HG02943 (cell line): ENCODE results near the gene SBK1.

Experiments
- ATAC-seq: cut with Tn5 transposase; IDR thresholded peaks from one replicate; pipeline ENCODE4 v1.9.1; 2021; ENCODE audit warnings: mild to moderate bottlenecking, low read depth, moderate library complexity; ENCODE audit not compliant: unreplicated experiment

SBK1 gene

DNA sequence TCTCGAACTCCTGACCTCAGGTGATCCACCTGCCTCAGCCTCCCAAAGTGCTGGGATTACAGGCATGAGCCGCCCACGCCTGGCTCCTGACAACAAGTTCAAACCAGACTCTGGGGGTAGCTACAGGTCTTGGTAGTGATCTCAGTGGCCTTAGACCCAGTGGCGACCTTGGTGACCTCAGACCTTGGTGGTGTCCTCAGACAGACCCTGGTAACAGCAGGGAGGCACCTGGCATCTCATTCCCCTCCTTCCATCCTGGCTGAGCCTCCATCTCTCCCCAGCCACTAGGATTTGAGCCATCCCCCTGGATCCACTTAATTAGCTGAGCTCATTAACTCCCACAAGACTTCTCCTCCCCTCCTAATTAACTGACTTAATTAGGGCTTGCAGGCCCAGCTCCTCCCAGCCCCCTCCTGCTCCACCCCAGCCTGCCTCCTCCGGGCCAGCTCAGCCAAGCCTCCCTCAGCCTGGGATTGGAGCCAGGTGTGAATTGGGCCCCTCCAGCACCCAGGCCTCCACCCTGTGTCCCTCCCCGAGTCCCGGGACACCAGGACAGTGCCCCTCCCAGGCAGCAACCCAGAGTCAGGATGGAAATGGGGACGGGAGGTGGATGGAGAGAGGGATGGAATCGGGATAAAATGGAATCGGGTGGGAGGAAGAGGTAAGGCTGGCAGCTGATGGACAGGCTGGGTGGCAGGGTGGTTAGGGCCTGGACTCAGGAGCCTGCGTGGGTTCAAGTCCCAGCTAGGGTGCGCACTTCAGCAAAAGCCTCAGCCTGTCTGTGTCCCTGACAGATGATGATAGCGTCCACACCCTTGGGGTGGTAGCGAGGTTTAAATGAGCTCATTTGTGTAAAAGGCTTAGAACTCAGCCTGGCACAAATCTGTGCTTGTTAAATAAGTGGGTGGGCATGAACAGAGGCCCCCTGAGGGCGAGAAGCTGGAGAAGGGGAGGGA is 11.2 kb upstream of the SBK1 start:
- no peak for ATAC-seq

DNA sequence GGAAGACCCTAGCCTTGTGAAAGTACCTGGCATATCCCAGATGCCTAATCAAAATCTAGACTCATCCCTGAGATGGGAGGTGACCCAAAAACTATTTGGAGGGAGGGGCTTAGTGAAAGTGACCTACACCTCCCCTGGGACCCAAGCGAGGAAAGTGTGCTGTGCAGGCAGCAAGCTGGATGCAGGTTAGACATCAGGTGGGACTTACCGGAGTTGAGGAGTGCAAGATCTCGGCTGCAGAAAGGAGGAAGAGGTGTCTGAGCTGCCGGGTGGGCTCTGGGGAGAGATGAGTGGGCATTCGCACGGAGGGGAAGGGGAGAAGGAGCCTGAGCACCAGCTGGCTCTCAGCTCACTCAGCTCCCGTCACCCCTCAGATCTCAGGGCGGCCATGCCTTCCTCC is 10.3 kb upstream of the SBK1 start:
- ATAC-seq = no peak

DNA sequence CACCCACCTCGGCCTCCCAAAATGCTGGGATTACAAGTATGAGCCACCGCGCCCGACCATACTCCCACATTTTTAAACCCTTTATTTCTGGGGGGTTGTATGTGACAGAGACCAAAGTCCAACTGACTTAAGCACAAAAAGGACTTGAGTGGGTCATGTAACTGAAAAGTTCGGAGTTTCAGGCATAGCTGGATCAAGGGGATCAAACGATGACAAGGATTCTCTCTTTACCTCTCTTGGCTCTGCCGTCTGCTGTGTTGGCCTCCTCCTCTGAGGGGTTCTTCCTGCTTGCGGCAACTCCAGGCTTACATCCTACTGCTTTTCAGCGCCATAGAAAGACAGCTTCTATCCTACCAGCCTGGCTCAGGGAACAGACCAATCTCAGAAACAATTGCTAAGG is 9.2 kb upstream of the SBK1 start:
- ATAC-seq = no peak

DNA sequence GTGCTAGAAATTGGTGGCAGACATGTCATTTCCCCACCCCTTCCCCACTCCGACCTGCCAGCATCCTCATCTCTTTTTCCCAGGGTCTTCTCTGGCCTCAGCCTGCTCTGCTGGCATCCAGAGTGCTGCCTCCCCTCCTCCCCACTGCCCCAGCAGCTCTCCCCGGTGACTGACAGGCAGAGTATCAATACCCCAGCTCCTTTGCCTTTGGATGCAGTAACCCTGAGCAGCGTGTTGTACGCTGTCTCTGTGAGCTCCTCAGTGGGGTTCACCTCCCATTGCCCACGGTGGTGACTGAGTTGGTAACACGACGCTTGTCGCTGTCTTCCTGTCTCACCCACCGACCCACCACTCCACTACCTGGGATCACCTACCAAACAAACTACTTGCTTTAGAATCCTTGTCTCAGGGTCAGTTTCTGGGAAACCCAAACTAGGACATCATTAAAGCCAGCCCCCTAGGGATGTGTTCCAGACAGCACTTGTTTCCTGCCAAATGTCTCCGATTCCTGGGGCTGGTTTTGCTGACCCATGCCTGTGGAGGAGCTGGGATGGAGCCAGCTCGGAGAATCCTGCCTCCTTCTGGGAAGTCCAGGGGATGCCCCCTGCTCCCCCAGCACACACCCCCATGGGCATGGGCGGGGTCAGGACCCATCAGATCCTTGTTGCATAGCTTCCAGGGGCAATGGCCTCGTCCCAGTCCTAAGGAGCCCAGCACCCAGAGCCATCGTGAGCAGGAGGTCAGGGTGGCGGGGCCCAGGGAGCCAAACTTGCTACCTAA is 8.3 kb upstream of the SBK1 start:
- no peak for ATAC-seq

DNA sequence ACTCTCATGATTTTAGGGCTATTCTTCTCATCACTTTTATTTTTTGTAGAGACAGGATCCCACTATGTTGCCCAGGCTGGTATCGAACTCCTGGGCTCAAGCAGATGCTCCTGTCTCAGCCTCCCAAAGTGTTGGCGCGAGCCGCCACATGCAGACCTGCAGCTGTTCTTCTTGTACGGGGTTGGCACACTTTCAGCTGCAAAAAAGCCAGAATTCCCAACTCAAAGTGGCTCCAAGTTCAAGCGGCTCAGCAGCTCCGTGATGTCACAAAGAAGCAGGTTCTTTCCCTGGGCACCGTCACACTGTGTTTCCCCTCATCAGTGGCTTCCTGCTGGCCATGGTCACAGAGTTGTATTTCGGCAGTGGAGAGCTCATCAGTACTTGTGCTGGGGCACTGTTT is 6.7 kb upstream of the SBK1 start:
- ATAC-seq = no peak

DNA sequence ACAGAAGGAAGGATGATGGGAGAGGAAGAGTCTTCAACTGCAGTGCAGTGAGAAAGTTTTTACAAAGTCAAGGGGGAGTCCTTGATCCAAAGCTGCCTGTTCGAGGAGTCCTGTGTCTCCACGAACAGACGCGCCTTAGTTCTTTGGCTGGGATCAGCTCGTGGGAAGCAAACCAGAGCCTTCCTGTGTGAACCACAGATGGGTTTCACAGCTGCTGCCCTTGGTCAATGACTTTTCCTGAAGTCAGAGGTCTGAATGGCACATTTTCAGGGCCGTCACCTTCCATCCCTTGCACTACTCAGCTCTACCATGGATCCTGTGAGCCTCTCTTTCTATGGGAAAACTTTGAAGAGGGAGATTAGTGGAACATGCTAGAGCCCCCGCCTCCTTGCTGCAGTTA is 4.2 kb upstream of the SBK1 start:
- ATAC-seq = no peak

DNA sequence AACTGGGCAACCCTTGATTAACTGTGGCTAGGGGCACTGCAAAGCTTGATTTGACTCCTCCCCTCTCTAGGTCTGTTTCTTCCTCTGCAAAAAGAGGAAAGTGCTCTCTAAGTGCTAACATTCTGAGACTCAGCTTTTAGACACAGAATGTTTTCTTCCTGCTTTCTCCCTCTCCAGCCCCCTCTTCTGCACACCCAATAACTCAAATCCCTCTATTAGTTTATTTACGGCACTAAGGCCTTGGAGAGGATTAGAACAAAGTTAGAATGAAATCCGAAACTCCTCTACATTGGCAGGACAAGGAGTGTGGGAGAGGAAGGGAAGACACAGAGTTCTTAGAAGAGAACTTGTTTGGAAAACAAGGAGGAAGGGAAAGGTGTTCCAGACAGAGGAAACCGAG is 3.3 kb upstream of the SBK1 start:
- ATAC-seq = no peak

DNA sequence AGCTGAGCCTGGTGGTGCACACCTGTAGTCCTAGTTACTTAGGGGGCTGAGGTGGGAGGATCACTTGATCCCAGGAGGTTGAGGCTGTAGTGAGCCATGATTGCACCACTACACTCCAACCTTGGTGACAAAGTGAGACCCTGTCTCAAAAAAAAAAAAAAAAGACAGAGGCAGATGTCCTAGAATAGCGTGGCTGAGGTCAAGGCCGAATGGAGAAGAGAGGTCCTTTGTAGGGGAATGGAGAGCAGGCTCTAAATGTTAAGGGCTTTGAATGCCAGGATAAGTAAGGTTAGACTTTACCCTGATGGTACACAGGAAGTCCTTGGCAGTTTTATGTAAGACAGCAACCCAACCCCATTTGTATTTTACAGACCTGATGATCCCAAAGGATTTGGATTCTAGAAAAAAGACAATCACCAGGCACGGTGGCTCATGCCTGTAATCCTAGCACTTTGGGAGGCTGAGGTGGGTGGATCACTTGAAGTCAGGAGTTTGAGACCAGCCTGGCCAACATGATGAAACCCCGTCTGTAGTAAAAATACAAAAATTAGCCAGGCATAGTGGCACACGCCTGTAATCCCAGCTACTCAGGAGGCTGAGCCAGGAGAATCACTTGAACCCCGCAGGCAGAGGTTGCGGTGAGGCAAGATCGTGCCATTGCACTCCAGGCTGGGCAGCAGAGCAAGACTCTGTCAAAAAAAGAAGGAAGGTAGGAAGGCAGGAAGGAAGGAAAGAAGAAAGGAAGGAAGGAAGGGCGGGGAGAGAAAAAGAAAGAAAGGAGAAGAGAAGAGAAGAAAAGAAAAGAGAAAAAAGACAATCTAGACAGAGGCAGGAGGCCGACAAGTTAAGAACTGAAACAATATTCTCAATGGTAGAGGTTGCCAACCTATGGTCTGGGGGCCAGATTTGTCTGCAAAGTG is 2.1 kb upstream of the SBK1 start:
- ATAC-seq = no peak

DNA sequence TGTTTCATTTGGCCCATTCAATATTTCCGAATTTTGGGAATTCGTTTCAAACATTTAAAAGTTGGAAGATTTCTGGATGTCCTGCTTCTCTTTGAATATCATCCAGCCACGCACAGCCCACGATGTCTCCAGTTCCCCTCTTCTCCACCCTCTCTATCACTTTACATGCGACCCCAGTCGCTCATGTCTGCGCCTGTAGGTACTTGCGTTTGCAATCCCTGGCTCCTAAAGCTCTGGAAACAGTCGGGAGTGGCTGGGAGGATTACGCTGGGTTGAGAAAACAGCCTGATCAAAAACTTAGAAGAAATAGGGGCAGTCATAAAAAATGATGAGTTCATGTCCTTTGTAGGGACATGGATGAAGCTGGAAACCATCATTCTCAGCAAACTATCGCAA is 1.5 kb upstream of the SBK1 start:
- ATAC-seq = no peak

DNA sequence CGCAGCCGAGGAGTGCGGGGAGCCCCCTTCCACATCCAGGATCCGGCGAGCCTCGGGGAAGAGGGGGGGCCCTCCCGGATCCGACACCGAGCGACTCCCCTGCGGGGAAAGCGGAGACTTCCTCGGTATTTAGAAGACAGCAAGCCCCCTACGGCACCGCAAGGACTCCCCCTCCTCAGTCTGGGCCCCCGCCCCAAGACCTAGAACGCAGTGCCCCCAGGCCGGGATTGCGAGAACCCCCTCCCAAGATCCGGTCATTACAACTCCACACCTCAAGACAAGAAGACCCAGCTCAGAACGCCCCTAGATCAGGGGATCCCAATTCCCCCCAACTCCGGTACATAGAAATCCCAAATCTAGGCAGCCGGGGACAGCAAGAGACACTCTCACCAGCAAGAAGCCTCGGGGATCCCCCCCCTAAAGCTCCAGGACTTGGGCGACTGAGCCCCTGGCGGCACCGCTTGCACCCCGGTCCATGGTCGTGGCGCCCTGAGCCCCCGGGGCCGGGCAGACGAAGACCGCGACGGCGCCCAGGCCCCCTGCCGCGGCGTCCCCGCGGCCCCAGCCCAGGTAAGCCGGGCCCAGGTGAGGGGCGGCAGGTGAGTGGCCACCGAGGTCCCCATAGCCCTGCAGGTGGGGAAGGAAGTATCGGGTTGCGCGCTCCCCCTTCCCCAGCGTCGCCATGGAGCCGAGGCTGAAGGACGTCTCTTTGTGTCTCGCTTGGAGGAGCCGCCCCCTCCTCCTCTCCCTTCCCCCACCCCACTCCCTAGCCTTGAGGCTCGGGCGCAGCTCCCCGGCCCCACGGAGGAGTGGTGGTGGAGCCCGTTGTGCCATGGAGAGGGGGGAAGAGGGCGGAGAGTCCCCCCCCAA is 641 bp downstream of the SBK1 start:
- no peak for ATAC-seq

DNA sequence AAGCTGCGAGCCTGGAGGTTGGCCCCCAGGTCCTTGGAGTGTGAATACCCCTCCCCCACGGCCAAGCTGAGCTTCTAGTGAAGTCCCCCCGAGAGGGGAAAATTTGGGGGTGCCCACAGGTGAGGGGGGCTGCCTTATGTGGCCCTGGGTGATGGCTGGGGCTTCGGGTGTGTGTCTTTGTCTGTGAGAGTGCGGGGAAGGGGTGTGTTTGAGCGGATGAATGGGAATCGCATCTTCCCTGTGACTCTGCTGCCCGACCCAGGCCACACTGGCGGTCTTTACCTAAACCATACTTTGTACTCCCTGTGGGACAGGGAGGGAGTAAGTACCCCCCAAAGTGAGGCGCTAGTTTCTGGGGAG is 1.3 kb downstream of the SBK1 start:
- ATAC-seq = no peak

DNA sequence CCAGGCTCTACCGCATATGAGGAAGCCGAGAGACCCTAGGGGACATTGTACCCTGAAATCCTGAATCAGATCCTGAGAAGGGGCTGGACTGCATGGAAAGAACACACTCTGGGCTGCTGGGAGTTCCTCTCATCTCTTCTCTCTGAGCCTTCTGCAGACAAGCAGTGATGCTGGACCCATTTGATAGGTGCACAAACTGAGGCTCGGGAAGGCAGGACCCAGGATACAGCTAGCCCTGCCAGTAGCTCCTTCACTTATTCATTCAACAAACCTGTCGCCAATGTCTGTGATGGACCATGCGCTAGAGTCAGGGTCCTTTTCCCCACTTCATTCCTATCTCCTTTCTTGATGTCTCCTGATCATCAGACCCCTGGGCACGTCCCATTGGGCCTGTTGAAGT is 1.9 kb downstream of the SBK1 start:
- ATAC-seq = no peak

DNA sequence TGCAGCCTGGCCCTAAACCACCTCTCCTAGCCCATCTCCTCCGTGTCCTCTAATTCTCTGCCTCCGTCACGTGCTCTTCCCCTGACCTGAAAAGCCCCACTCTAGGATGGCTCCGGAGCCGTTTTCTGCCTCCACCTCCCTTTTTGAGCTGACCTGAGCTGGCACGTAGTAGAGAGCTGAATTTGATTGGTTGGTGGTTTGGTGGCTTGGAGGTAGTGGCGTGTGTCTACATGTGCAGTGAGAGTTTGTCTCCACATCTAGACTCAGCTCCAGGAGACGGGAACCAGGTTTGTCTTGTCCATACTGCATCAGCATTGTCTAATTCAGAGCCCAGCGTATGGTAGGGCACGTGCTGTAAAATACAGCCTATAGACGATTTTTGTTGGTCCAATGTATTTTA is 3.0 kb downstream of the SBK1 start:
- no peak for ATAC-seq

DNA sequence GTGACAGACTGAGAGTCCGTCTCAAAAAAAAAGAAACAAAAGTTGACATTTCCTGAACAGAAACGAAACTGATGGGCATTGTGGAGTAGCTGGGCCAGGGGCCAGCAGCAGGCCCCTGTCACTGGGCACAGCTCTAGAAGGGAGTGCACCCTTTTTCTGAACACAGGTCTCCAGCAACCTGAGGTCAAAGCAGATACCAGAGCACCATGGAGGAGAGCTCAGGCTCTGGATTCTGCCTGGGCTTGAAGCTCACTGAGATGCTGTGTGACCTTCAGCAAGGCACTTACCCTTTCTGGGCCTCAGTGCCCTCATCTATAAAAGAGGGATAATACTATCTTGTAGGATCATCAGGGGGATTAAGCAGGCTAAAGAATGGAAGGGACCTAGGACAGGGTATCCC is 5.0 kb downstream of the SBK1 start:
- no peak for ATAC-seq

DNA sequence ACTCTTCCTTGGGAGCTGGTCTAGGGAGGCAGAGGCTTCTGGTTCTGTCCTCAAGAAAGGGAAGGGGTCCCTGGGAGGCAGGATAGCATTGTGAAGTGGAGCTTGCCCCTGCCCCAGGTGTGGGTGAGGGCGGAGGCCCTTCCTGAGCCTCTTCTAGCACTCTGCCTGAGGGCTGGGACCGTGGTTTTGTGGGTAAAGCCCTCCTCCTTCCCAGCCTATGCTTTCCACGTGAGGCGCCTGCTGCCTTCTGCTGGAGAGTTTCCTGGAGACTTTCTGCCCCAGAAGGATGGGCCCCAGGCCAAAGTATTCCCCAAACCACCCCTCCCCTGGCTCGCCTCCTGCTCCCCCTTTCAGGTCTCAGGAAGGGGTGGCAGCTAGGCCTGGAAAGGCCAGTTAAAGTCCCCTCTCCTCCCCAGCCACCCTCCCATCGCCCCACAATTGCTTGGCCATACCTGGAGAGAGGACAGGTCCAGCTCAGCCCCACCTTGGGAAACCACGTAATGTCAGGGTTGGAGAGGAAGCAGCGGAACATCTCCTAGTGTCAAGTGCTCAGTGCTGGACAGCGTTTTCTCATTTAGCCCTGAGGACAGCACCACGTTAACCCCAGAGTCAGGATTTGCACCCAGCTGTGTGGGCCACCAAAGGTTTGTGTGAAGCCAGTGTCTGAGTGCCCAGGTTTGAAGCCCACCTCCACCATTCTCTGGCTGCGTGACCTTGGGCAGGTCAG is 5.6 kb downstream of the SBK1 start:
- no peak for ATAC-seq

DNA sequence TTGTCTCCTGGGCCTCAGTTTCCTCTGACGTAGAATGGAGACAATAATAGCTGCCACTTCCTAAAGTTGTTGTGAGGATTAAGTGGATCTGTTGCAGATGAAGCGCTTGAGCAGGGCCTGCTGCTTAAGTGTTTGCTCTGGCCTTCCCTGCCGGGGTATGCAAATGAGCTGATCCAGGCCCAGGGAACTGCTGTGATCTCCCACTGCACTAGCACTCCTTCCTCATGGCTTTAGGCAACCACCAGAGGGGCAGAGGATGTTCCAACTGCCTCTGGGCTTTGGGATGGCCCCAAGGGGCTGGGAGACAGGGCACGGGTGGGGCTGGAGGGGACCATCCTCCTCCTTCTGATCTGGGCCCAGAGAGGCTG is 6.2 kb downstream of the SBK1 start:
- no peak for ATAC-seq

DNA sequence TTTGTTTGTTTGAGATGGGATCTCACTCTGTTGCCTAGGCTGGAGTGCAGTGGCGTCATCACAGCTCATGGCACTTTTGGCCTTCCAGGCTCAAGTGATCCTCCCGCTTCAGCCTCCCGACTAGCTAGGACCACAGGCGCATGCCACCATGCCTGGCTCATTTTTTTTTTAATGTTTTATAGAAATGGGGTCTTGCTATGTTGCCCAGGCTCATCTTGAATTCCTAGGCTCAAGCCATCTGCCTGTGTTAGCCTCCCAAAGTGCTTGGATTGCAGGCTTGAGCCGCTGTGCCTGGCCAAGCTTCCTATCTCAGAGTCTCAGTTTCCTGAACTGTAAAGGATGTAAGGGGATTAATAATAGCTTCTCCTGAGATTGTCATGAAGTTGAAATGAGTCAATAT is 8.0 kb downstream of the SBK1 start:
- no peak for ATAC-seq

DNA sequence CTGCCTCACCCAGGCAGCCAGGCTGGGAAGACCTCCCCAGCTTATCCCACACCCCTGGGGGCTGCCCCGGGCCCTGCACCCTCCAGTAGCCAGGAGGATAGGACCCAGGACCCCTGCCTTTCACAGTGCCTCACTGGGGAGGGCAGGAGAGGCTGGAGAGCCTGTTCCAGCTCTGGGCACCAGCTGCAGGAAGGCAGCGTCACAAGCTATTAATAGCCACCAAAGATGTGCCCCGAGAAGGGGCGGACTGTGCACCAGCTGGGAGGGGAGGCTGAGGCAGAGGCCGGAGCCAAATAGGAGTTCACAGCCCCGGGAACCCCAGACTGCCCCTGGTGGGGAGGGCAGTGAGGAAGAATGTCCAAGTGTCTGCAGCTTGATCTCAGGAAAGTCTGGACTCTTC is 8.8 kb downstream of the SBK1 start:
- ATAC-seq = no peak

DNA sequence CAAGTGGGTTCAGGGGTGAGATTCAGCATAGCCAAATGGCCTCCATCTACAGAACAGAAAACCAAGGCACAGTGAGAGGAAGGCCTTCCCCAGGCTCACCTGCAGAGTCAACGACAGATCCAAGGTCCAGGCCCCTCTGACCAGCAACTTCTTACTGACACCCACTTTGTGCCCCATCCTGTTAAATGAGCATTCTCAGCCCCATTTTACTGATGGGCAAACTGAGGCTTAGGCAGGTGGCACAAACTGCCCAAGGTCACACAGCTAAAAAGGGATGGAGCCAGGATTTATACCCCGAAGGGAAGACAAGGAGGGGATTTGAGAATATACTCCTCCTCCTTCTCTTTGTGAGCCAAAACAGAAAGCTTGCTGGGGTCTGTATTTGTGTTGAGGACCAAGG is 9.3 kb downstream of the SBK1 start:
- ATAC-seq = no peak
